CD4-positive, alpha-beta T cell treated with Interleukin-21 for 1 hour (primary cell): ENCODE measurements around the gene CCDC167.

Experiments used
- DNase-seq: peaks from one replicate; pipeline ENCODE4 v3.0.0-alpha.2; 2020

The CCDC167 gene

DNA sequence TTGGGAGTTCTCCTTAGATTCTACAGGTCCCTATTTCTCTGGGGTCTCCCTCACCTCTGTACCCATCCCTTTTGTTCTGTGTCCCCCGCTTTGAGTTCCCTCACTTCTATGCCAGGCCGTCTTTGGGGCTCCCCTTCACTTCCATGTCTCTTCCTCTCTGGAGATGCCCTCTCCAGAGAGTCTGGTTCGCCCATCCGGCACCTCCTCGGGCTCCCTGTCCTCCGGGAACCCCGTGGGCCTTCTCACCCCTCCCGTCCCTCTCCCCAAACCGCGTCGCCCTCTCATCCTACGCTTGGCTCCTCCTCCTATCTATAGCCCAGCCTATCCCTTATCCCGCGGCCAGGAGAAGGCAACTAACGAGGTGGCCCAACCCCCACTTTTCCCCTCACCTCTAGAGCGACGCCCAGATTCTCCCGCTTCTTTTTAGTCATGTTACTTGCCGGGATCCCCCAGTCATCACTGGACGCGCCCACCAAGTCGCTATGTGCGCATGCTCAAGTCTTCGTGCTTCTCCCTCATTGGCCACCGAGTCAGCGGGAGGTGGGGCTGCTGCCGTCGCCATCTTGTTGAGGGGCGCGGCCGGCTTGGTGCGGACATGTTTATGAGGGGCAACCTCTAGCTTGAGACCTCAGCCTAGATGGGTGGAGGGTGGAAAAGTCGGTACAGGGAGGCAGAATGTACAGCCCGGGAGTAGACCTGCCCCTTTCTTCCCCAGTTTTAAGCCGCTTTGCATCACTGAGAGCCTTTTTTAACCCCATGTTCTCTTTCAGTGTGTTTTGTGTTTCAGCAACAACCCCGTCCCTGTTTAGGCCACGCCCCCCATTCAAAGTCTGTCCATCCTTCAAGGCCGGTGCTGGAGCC, at the start of gene CCDC167:
TSS of gene CCDC167 (minus strand) at position 461 of the 861 bp plus-strand sequence. CDS start at position 431, 30 bp downstream.
- peak; percentile 98 for DNase-seq

- DNase-seq: no peak
Measured at GRCh38 chr6:37549154-37549553, 49.5 kb upstream of the CCDC167 start.

- no peak for DNase-seq
Measured at GRCh38 chr6:37548067-37548674, 48.5 kb upstream of the CCDC167 start.

DNA sequence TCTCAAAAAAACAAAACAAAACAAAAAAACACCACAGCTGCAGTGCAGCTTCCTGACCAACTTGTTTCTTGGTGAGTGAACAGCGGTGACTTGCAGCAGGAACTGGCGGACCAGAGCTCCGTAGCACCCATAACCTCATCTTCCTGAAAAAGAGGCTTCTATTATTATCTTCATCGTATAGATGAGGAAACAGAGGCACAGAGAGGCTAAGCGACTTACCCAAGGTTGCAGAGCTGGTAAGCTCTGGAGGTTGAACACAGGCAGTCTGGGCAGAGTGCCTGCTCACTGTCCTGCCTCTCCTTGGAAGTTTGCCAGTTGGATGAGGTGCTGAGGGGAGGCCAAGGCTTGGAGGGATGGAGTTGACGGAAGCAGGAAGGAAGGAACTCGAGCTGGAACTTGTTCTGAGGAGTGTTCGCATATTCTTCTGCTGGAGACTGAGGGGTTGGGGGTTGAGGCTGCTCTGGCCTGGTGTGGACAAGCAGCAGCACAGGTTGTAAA, 47.9 kb upstream of the CCDC167 start:
- peak; percentile 25 for DNase-seq

DNA sequence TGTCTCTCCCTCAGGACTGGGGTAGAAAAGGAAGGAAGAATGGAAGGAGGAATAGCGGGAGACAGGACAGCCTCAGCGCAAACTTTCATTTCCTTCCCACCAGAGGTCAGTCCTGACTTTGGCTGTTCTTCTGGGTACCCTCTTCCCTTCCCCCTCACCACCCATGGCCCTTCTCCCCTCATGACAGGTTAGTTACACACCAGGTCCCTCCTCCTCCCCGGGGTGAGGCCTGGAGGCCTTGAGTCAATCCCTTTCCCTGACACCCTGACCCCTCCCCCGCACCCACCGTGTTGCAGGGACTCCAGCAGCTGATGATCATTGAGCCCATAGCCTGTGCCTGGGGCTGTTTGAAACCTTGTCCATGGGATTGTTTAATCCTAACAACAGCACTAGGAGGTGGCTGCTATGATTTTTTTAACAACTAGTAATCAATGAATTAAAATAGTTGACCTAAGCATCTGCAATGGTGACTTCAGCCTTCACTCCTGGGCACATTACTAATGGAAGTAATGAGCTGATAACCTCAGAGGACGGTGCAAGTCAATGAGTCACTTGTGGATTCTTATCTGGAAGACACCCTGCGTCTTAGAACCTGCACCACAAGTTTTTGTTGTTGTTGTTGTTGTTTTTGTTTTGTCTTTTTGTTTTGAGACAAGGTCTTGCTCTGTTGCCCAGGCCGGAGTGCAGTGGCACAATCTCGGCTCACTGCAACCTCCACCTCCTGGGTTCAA, 46.6 kb upstream of the CCDC167 start:
- no peak for DNase-seq

DNA sequence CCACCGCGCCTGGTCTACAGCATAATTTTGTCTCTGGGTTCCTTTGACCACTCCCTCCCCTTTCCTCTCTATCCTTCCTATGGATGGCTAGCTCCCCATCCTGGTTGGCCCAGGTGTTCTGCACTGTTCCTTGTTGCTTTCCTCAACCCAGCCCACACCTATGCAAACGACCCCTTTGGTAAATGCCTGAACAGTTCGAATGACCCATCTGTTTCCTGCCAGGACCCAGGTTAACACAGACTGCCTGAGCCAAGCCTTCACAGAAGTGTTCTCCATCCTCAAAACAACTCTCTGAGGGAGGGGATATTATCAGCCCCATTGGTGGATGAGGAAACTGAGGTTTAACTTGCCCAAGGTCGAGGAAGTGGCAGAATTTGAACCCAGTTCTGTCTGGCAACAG, 44.8 kb upstream of the CCDC167 start:
- DNase-seq: no peak

DNA sequence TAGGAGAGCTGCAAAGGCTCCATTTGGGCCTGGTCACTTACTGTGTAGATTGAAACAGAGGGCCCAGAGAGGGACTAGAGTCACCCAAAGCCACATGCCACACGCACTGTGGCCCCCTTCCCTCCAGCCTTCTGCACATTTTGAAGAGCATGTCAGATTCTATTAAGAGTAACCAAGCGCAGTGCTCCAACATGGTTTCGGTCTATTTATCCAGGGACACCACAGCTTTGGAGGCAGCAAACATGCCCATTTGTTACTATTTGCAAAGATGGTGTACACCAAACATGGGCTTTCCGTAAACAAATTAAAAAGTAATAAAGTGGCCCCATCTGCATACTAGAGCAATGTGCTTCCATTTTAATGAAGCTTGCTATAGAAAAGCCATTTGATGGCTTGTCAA, 43.7 kb upstream of the CCDC167 start:
- DNase-seq: no peak

DNA sequence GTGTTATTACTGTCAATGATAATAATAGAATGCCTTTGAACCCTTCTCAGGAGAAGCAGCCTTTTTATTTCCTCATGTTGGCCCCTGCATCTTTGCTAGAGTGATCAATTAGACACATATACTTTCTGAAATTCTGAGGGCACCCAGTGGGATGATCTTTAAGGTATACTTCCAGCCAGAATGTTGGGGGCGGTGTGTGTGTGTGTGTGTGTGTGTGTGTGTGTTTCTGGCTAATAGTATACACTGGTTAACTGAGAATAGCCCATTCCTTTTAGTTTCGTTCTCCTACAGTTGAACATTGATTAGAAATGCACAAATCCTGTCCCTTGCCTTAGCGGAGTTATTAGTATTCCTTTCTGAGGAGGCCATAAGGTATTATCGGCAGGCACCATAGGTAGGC, 41.7 kb upstream of the CCDC167 start:
- no peak for DNase-seq

DNA sequence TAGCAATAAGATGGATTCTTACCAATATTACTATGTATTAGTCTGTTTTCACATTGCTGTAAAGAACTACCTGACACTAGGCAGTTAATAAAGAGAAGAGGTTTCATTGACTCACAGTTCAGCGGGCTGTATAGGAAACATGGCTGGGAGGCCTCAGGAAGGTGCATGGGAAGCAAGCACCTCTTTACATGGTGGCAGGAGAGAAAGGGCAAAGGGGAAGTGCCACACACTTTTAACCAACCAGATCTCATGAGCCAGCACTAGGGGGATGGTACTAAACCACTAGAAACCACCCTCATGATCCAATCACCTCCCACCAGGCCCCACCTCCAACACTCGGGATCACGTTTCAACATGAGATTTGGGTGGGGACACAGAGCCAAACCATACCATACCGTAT, 40.7 kb upstream of the CCDC167 start:
- DNase-seq: no peak

GRCh38 chr6:37540029-37540352, 40.3 kb upstream of the CCDC167 start:
- DNase-seq: no peak

GRCh38 chr6:37539171-37540028, 39.7 kb upstream of the CCDC167 start:
- no peak for DNase-seq

- DNase-seq: no peak
Measured at GRCh38 chr6:37538107-37538506, 38.4 kb upstream of the CCDC167 start.

GRCh38 chr6:37537548-37537947, 37.9 kb upstream of the CCDC167 start:
- no peak for DNase-seq

DNA sequence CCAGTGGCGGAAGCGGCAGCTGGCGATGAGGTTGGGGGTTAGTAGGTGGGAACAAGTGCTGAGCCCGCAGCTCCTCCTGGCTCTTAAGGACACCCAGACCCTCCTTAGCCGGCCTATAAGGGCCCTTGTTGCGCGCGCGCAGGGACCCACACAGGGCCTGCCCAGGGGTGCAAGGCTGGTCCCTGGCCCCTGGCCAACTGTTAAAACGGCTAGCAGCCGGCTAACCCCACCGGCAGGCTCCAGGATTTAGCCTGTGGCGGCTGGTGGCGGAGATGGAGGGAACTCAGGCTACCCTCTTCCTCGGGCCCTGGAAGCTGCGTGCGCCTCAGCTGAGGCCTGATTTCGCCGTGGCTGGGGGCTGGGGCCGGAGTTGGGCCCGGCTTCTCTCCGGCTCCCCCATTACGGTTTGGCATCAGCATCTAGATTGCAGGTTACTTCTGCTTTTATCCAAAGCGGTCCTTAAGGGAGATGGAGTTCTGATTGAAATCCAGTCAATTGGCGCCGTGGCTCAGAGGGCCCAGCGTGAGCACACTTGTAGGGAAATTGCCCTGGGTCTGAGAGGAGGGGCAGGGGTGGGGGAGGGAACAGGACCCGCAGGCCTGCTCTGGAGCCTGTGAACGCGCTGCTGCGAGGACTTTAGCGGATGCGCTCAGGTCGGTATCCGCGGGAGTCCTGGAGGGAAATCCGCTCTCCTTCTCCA, 36.9 kb upstream of the CCDC167 start:
- DNase-seq: no peak

GRCh38 chr6:37535759-37536490, 36.2 kb upstream of the CCDC167 start:
- no peak for DNase-seq

GRCh38 chr6:37535428-37535758, 35.7 kb upstream of the CCDC167 start:
- DNase-seq: no peak

DNA sequence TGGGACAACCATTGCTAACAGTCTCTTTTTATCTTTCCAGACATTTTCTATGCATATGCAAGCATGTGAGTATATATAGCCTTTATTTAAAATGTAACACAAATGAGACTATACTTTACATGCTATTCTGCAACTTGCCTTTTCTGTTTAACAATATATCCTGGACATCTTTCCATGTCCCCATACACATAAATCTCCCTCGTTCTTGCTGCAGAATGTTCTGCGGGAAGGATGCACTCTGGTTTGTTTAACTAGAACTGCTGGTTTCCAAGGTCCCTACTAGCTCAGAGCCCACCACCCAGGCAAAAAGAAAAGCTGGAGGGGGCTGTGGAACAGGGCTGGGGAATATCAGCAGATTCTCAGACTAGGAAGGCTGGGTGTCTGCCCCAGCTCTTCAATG, 35.2 kb upstream of the CCDC167 start:
- no peak for DNase-seq

- no peak for DNase-seq
Measured at GRCh38 chr6:37532122-37532521, 32.4 kb upstream of the CCDC167 start.

- DNase-seq: no peak
Measured at GRCh38 chr6:37531437-37532036, 31.8 kb upstream of the CCDC167 start.

GRCh38 chr6:37531026-37531425, 31.3 kb upstream of the CCDC167 start:
- DNase-seq: no peak

DNA sequence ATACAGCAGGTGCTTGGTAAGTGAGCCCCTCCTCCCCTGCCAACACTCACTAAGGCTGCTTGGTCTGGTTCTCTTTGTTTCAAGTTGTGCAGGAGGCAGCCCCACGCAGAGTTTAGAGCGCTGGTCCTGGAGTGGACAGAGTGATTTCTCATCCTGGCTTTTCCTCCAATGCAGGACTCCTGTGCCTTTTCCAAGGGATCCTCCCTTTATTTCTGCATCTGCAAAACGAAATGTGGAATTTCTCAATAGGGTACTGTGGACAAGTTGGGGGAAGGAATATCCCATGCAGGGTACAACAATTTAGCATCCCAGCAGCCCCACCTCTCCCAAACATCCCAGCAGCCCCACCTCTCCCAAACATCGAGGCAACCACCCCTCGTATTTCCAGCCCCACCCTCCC, 30.6 kb upstream of the CCDC167 start:
- no peak for DNase-seq
